IPS DF 4.7 (cell line): Measurements from ENCODE around the gene GSTM4.
"Not testable (repeated sequence)": the region's sequence is repeated elsewhere in the genome, so short reads cannot be mapped to it uniquely, and the experiment has no call there.

ENCODE experiments used
- DNase-seq: peaks from one replicate; pipeline ENCODE4 v3.0.0-alpha.2; 2013; ENCODE audit warnings: low spot score; ENCODE audit errors: extremely low read depth

GSTM4 gene

GRCh38 chr1:109664671-109665070 lies 8.8 kb downstream of the GSTM4 start:
- no peak for DNase-seq

- no peak for DNase-seq
Observed at GRCh38 chr1:109667452-109668122, 11.7 kb downstream of the GSTM4 start, which contains the start of gene GSTM2. Gene GSTM2 (plus strand): TSS chr1:109668057. CDS start chr1:109668116, 59 bp downstream.

- DNase-seq: no peak
Observed at GRCh38 chr1:109668123-109668775, 12.3 kb downstream of the GSTM4 start.

- no peak for DNase-seq
Observed at GRCh38 chr1:109669246-109669948, 13.5 kb downstream of the GSTM4 start.

GRCh38 chr1:109669949-109670302 lies 14.0 kb downstream of the GSTM4 start:
- not testable (repeated sequence) for DNase-seq

- no peak for DNase-seq
Observed at GRCh38 chr1:109671067-109671466, 15.2 kb downstream of the GSTM4 start.

GRCh38 chr1:109673861-109674260 lies 18.0 kb downstream of the GSTM4 start:
- not testable (repeated sequence) for DNase-seq

GRCh38 chr1:109676683-109677381 lies 20.9 kb downstream of the GSTM4 start:
- DNase-seq: not testable (repeated sequence)

- no peak for DNase-seq
Observed at GRCh38 chr1:109677459-109677858, 21.6 kb downstream of the GSTM4 start.

GRCh38 chr1:109678637-109679036 lies 22.7 kb downstream of the GSTM4 start:
- not testable (repeated sequence) for DNase-seq

GRCh38 chr1:109684777-109685176 lies 28.9 kb downstream of the GSTM4 start:
- DNase-seq: not testable (repeated sequence)

- DNase-seq: not testable (repeated sequence)
Observed at GRCh38 chr1:109685399-109685798, 29.5 kb downstream of the GSTM4 start.

GRCh38 chr1:109685890-109686289 lies 30.0 kb downstream of the GSTM4 start:
- DNase-seq: not testable (repeated sequence)

GRCh38 chr1:109687109-109687508 lies 31.2 kb downstream of the GSTM4 start:
- DNase-seq: not testable (repeated sequence)

GRCh38 chr1:109687641-109688499 lies 32.0 kb downstream of the GSTM4 start, which contains the start of gene GSTM1:
Gene GSTM1 (plus strand): TSS chr1:109687817. CDS start chr1:109687874, 57 bp downstream.
- no peak for DNase-seq

GRCh38 chr1:109689844-109690405 lies 34.0 kb downstream of the GSTM4 start:
- no peak for DNase-seq

GRCh38 chr1:109691759-109692158 lies 35.9 kb downstream of the GSTM4 start:
- DNase-seq: no peak

GRCh38 chr1:109694400-109694799 lies 38.5 kb downstream of the GSTM4 start:
- not testable (repeated sequence) for DNase-seq

- DNase-seq: not testable (repeated sequence)
Observed at GRCh38 chr1:109695138-109695537, 39.2 kb downstream of the GSTM4 start.

- no peak for DNase-seq
Observed at GRCh38 chr1:109697066-109697465, 41.2 kb downstream of the GSTM4 start.
